GM12865 (cell line): ENCODE measurements around the gene OR1B1.

Source experiments
- DNase-seq: peaks from one replicate; pipeline ENCODE4 v3.0.0; 2010; ENCODE audit warnings: low read depth
- H3K4me3 ChIP-seq: 2 replicates; pipeline ENCODE4 v1.5.1; 2011; ENCODE audit warnings: mild to moderate bottlenecking, low read depth, low read length, control low read depth
- CTCF ChIP-seq: IDR thresholded peaks from 2 replicates; pipeline ENCODE4 v1.5.1; 2011; ENCODE audit warnings: low read length, control low read depth, low read depth, inconsistent platforms; ENCODE audit not compliant: insufficient read depth; ENCODE audit errors: missing control alignments

OR1B1 gene

GRCh38 chr9:122657527-122657926 lies at the start of gene OR1B1:
OR1B1 (minus strand) TSS chr9:122657627.
- H3K4me3 ChIP-seq: no peak within 1 kb of the TSS
- no peak for TF ChIP-seq CTCF
- DNase-seq: no peak

GRCh38 chr9:122695696-122696095 lies 38.3 kb upstream of the OR1B1 start:
- no peak for DNase-seq

GRCh38 chr9:122684851-122685250 lies 27.4 kb upstream of the OR1B1 start:
- DNase-seq: no peak
- no peak overlapping the region for H3K4me3 ChIP-seq
- TF ChIP-seq CTCF: no peak

More at GRCh38 chr9:122695696-122696095, 38.3 kb upstream of the OR1B1 start:
- no peak overlapping the region for H3K4me3 ChIP-seq
- no peak for TF ChIP-seq CTCF

GRCh38 chr9:122672481-122672880 lies 15.1 kb upstream of the OR1B1 start:
- no peak for DNase-seq
- no peak for TF ChIP-seq CTCF
- no peak overlapping the region for H3K4me3 ChIP-seq

- H3K4me3 ChIP-seq: no peak within 1 kb of the TSS
- DNase-seq: no peak
- TF ChIP-seq CTCF: no peak
Measured at GRCh38 chr9:122661416-122661815, 4.0 kb upstream of the OR1B1 start, which contains the start of gene OR1L1. OR1L1 (plus strand) TSS chr9:122661716; CDS start chr9:122661716, 0 bp downstream.

GRCh38 chr9:122656378-122656777 lies 1.0 kb downstream of the OR1B1 start:
- TF ChIP-seq CTCF: no peak
- H3K4me3 ChIP-seq: no peak overlapping the region
- no peak for DNase-seq

GRCh38 chr9:122642226-122642625 lies 15.2 kb downstream of the OR1B1 start:
- peak; percentile 2 for DNase-seq
- no peak for TF ChIP-seq CTCF
- H3K4me3 ChIP-seq: no peak overlapping the region
